HG02623 (cell line): ENCODE data around the gene TSPAN2.

Source experiments
- ATAC-seq: cut with Tn5 transposase; IDR thresholded peaks from one replicate; pipeline ENCODE4 v1.9.1; 2021; ENCODE audit warnings: moderate library complexity; ENCODE audit not compliant: unreplicated experiment

Gene TSPAN2

DNA sequence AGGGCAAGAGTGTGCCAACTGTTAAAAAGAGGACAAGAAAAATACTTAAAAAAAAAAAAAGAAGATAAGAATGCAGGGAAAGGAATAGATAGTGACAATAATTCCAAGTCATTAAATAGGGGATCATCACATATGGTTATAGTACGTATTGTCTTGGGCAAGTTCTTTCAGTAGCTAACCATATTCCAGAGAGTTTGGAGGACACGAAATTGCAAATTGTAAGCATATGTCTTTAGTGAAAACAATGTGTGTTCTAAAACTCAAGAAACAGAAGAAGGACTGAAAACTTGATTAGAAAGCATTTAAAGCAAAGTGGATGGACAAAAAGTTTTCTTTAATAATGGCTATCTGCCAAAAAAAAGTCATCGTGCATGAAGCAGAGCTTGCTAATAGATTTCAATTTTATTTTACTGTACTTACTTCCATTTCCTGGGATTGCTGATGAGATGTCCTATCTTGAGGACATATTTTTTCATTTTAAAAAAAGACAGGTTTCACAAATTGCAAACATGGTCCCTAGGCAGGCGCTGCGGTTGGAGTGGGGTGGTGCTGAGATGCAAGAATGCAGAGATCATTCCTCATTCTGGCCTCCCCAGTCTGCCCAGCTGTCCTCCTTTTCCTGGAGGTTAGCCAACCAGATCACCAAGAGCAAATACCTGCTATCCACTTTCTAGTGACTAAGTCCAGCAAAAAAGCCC is 11.9 kb downstream of the TSPAN2 start:
- ATAC-seq: no peak

DNA sequence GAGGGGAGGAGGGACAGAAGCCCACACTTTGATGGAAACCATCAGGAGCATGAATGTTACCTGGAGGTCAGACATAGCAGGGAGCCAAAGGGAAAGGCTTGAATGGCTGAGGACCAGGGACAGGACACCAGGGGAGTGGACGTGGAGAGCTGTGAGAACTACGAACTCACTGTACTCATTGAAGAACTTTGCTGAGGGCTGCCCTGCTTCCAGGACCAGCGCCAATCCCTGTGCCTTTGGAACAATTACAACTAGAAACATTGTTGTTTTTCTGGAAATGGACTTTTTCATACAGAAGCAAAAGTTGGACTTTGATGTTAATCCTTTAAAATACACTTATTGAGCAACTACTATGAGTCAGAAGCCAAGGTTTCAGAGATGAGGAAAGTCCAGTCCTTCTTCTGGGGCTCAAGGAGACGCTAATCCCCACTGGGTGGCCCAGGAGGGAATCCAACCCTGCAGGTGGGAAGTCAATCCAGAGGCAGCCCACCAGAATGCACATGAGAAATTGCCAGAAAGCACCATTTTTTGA is 12.9 kb downstream of the TSPAN2 start:
- ATAC-seq: no peak

DNA sequence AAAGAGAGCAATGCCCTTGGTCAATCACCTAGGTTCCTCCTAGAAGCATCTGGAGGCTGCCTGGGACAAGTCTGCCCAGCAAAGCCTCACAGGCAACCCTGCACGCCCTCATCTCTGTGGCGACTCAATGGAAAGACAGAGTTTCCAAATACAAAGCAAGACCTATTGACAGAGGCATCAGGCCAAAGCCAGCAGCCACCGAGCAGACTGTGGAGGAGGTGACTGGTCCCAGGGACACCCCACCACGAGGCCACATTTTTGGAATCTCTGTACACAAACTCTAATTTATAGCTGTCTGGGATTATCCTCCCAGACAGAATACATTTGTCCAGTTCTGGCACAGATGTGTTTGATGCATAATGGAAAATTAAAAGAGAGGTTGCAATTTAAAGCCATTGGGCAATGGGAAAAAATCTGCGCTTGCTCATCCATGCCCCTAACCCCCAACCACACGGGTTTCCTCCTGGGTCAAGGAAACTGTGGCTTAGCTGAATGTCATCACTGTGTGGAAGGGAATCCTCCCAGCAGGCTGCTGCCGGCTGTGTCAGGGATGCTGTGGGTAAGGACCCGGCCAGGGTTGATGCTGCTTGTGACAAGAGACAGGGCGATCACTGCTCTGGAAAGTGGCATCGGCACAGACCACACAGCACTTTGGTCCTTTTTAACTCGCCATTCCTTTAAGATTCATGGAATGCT is 14.3 kb downstream of the TSPAN2 start:
- no peak for ATAC-seq

DNA sequence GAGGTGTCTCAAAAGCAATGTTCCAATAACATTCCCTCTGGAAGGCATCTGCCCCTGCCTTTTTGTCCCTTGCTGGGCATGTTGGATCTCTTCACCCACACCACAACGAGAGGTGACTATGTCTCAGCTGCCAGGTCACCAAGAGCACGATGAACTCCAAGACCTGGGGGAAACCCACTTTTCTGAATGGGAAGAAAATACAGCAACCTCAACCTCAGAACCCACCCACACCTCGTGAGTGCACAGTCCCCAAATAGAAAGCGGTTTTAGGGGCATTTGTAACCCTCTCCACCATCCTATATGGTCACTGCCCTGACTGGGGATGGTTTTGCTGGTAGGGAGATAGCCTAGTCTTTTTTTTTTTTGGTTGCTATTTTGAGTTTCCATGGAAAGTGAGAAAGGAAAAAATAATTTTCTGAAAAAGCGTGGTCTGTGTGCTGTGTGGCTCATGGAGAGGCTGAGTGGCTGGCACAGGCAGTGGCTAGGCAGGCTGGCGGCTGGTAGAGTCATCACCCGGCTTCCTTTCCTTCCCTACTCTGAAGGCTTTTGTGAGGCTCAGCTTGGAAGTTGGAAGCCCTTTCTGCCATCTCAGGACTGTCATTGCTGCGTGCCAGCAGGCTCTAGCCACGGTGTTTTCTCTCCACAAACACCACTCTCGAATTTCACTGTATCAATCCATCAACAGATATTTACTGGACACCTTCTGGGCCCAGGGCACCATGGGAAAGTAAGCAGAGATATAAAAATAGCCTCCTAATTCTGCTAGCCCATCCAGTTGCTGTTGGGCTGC is 15.8 kb downstream of the TSPAN2 start:
- no peak for ATAC-seq

DNA sequence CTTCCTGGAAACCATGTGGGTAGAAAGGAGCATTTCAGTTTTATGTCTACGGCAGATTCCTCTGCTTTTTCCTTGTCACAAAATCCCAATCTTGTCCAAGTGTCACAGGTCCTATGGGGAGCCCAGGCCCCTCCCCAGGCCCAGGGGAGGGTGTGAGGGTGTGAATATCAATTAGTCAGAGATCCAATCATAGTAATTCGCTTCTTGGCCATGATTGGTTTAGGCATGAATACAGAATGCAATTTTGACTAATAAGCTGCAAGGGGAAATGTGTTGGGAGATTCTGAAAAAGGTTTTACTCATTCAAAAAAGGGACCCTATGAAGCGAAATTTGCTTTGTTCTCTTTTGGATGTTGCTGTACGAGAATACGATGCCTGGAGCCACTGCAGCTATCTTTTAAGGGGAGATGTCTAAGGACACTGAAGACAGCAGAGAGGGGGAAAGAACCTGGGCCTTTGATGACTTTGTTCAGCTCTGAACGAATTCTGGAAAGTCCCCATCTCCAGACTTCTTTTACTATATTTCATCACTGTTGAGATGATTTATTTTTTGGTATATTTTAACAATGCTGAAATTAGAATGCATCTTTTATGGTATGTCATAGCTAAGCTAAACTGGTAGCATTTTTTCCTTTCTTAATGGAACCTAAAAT is 18.2 kb downstream of the TSPAN2 start:
- ATAC-seq: no peak

DNA sequence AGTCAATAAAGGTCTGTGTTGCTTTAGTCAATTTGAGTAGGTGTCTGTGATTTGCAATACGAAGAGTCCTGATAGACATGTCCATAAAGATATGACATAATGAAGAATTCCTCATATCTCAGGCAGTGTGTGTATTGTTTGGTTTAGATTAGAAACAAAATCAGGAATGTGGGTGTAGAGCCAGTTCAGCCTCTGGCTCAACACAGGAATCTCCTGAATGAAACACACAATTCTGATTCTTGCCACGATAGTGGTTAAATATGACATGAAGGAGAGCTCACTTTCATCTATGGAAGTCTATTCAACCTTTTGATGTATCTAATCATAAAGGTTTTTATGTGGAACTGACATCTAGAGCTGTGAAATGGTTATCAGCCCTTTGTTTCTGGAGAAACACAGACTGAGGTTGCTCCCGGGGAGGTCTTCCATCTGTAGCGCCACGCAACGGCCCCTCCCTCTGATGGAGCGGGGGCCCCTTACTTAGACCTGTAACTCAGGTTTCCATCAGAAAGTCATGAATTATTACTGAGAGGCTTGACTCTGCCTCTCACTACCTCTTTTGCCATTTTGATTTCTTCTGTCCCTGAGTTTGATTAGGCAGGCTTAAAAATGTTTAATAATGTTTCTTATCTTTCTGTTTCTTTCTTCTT is 19.5 kb downstream of the TSPAN2 start:
- ATAC-seq: no peak

DNA sequence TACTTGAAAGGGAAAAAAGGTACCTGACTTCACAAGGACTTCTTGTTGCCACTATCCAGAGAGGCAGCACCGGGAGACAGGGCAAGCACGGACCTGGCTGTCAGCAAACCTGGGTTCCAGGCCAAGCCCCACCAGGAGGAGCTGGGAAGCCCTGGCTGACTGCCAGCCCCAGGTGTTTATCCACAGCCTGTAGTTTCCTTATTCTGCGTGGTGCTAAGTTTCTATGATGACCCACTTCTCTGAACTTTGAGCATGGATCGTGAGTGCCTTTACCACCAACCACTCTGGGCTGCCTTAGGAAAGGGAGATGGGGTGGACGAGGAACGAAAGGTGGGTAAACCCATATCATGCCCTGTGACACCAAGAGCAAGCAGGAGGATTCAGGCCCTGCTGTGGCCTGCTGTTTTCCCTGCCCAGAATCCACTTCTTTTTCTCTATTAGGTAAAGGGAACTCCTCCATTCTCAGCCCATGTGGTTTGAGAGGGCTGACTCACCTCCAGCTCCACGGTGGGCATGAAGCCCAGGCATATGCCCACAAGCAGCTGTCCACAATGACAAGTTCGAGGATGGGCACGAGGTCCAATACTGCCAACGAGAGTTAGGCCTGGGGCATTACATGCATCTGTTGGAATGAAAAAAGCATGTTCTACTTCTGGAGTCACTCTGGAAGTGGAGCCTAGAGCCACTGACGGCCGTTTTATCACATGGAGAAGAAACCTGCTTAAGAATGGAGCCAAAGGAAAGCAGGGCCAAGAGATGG is 20.3 kb downstream of the TSPAN2 start:
- no peak for ATAC-seq

DNA sequence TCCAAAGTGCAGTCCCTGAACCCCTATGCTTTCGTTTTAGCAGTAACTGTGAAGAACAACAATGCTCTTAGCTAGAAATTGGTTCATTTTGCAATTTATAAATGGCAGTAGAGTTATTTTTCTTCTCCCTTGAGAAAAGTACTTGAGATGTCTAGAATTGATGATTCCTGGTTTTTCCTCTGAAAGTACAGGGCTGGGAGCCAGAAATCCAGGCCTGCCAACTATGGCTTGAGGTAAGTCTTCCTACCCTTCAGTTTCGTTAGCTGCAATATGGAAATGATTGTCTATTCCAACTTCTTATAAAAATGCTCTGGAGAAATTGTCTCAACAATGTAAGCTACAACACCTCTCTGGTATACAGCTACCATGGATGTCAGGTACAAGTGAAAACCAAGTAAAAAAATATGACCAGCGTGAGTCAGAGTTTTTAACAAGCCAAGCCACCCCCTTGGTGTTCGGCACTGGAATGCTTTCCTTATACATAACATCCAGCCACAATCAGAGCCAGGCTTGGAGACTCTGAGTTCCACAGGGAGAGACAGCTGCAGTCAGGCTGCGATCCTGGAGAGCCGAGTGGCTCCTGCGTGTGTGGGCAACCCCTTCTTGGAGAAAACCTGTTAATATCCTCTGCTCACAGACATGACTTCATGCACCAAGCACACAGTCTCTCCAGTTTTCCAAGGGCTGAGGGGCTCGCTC is 22.0 kb downstream of the TSPAN2 start:
- ATAC-seq: no peak

DNA sequence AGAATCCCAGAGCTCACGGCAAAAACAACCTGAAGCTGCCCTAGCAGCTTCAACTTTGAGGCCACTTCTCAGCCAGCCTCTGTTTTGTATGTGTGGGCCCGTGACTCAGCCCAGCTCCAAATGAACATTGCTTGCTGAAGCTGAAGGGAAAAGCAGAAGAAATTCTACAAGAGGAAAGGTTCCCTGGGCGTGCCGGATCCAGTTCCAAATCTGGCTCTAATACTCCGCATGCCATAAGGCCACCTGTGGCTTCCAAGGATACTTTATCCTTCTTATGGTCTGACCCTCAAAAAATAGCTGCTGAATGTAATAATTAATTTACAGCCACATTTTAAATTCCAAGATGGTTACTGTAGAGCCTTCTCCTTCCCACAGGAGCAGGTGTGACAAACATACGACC is 24.3 kb downstream of the TSPAN2 start:
- ATAC-seq: no peak

DNA sequence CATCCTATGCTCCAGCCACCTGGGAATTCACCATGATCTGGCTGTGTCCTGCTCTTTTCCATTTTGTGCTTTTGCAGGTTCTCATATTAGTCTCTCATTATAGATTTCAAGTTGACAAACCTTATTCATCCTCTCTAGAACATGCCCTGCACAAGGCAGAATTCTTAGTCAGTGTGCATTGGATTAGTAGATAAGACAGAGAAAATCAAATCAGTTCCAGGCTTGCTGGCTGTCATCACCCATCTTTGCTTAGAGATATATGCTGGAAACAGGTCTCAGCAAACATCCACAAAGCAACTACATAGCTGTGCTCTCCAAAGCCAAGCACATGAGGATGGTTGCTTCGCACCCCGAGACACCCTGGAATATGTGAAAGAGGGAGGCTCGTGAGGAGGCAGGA is 24.8 kb downstream of the TSPAN2 start:
- ATAC-seq: no peak

DNA sequence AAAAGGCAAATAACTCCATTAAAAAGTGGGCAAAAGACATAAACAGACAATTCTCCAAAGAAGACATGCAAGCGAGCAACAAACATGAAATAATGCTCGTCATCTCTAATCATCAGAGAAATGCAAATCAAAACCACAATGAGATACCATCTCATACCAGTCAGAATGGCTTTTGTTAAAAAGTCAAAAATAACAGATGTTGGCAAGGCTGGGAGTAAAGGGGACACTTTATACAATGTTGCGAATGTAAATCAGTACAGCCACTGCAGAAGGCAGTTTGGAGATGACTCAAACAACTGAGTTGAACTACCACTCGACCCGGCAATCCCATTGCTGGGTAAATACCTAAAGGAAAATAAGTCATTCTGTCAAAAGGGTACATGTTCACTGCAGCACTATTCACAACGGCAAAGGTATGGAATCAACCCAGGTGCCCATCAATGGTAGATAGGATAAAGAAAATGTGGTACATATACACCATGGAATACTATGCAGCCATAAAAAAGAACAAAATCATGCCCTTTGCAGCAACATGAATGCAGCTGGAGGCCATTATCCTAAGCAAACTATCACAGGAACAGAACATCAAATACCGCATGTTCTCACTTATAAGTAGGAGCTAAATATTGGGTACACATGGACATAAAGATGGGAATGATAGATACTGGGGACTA is 25.9 kb downstream of the TSPAN2 start:
- no peak for ATAC-seq

DNA sequence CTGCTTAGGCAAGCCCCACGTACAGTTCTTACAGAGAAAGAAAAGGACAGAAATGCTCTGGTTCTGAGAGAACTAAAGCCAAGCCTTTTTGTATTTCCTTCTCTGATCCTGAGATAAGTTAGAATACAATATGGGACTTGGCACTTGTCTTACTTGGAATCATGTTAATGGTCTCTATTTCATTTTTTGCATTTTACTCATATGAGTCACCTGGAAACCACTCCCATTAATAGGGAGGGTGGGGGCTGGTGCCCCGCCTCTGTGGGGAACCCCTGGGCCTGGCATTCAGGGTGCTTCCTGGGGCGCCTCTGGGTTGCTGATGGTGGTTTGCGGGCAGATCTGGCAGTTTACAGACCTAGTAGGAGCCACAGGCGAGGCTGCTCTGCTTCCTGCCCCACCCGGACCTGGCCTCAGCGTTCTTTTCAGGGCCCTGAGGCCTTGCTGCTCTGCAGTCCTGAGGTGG is 26.7 kb downstream of the TSPAN2 start:
- ATAC-seq: no peak

DNA sequence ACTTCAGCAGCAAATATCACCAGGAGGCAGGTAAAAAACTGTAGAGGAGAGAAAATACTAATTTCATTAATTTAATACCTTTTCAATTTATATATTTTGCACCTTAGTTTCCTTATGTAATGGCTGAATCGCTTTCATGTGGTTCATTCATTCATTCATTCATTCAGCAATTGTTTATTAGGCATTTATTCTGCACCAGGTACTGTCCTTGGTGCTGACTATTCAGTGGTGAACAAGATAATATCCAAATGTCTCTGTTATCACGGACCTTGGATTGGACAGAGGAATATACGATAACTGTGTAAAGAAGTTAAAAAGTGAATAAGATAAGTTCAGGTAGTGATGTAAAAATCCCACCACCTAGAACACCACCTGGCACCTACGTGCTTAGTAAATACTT is 28.8 kb downstream of the TSPAN2 start:
- no peak for ATAC-seq

DNA sequence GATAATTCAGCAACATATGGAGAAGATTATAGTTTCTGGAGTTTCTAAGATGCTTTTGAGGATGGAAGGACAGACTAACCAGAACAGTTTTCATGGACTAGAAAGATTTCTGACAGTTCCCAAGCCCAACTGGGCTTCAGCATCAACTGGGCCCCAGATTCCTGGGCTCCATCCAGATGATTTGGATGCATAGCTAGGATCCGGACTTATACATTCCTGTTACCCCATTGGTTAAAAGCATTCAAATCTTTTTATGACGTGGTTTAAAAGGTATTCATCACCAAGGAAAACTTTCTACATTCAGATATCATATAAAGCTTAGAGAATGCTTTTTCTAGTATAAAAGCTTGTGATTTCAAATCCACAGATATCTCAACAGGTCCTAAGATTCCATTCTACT is 30.0 kb downstream of the TSPAN2 start:
- ATAC-seq: no peak

DNA sequence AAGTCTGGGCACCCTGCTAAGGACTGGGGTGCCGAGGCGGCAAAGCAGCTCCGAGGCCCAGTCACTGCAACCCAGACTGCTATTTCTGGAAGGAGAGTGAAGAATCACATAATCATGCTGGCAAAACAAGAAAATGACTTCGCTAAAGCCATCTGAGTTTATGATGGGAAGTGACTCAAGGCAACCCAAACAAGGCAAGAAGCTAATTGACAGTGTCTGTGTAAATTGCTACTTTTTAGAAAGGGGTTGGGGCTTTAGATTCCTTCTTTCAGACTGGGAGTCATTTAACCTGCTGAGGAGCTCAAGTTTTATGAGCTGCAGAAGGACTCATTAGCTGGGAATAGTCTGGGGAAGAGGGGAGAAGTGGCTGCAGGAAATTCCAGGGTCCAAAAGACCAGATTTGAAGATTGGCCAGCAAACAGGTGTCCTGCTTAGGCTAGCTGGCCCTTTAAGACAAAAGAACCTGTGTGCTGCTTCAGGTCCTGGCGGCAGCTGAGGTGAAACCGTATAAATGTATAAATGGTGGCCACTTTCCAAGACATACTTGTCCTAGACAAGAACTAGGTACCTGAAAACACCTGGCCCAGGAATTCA is 31.5 kb downstream of the TSPAN2 start:
- ATAC-seq: no peak

DNA sequence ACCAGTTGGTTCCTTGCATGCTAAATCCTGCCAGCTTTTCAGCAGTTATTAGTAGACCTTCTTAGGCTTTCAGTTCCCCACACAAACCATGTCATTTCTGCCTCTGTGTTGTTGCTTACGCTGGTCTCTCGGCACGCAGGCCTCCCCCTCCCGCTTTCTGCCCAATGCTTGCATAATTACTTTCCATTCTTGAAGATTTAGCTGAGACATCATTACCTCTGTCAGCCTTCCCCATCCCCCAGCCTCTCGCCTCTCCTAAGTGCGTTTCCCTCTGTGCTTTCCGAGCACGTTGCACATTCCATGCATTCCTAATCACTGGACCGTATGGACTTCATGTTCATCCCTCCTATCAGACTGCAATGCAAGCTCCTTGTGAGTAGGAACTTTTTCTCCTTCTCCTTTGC is 32.9 kb downstream of the TSPAN2 start:
- no peak for ATAC-seq

DNA sequence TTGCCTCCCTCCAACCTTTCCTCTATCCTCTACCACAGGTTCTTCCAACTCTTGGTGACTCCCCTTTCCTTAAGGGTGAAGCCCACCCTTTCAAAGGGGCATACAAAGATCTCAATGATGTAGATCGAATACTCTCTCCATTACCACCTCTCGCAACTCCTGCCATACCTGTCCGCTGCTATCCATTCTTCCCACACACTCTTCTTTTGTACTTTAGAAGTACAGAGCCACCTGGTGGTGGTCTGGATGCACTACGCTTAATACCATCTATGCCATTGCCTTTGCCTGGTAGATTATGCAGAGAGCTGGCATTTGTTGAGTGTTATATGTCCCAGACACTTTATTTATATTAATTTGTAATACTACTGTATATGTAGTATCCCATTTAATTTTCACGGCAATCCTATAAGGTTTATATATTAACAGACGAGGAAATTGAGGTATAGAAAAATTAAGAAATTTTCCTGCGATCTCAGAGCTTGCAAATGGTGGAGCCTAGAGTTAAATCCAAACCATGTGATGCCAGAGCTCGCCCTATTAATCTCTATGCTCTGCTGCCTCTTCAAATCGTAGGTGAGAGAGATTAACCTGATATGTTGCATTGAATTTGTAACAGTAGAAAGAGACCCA is 36.7 kb downstream of the TSPAN2 start:
- ATAC-seq: no peak

DNA sequence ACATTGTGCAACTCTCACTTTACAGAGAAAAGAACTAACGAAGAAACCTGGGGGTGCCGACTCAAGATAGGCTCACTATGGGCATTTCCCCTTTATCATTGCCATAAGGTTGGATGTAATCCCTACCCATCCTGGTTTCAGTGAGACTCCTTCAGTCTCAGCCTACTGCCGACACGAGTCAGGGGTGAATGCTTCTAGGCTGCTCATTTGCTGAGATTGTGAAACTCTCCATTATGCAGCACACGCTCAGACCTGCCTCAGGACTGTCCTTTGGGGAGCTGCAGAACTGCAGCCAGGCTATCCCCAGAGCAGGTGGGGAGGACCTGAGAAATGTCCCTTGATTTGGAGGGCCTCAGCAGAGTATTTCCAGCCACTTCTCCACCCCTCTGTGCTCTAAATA is 37.5 kb downstream of the TSPAN2 start:
- no peak for ATAC-seq
